GM12864 (cell line): ENCODE results near the gene SLITRK6.
"Not testable (repeated sequence)": the region's sequence is repeated elsewhere in the genome, so short reads cannot be mapped to it uniquely, and the experiment has no call there.

ENCODE experiments used
- DNase-seq: peaks from one replicate; pipeline ENCODE4 v3.0.0-alpha.2; 2011; ENCODE audit warnings: low read depth
- H3K4me3 ChIP-seq: 2 replicates; pipeline ENCODE4 v1.5.1; 2011; ENCODE audit warnings: mild to moderate bottlenecking, low read depth, low read length, control low read depth
- TF ChIP-seq, protein P1 (sequence below): IDR thresholded peaks from 2 replicates; pipeline ENCODE4 v1.5.1; 2011; ENCODE audit warnings: low read depth, mild to moderate bottlenecking, moderate library complexity, low read length, control low read depth, inconsistent platforms; ENCODE audit errors: missing control alignments

SLITRK6 gene

GRCh38 chr13:85785205-85785604, 14.0 kb downstream of the SLITRK6 start:
- H3K4me3 ChIP-seq = no peak overlapping the region
- no peak for DNase-seq
- TF ChIP-seq, protein P1, sequence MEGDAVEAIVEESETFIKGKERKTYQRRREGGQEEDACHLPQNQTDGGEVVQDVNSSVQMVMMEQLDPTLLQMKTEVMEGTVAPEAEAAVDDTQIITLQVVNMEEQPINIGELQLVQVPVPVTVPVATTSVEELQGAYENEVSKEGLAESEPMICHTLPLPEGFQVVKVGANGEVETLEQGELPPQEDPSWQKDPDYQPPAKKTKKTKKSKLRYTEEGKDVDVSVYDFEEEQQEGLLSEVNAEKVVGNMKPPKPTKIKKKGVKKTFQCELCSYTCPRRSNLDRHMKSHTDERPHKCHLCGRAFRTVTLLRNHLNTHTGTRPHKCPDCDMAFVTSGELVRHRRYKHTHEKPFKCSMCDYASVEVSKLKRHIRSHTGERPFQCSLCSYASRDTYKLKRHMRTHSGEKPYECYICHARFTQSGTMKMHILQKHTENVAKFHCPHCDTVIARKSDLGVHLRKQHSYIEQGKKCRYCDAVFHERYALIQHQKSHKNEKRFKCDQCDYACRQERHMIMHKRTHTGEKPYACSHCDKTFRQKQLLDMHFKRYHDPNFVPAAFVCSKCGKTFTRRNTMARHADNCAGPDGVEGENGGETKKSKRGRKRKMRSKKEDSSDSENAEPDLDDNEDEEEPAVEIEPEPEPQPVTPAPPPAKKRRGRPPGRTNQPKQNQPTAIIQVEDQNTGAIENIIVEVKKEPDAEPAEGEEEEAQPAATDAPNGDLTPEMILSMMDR = no peak

DNA sequence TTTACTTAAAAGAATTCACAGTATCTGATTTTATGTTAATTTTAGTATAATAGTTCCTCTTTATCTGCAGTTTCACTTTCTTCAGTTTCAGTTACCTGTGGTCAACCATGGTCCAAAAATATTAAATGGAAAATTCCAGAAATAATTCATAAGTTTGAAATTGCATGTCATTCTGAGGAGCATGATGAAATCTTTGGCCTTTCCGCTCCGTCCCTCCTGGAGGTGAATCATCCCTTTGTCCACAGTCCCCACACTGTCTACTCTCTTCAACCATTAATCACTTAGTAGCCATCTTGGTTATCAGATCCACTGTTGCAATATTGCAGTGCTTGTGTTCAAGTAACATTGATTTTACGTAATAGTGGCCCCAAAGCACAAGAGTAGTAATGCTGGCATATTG, 26.9 kb downstream of the SLITRK6 start:
- no peak overlapping the region for H3K4me3 ChIP-seq
- DNase-seq = no peak
- TF ChIP-seq, protein P1 = no peak

GRCh38 chr13:85771856-85772255, 27.4 kb downstream of the SLITRK6 start:
- no peak for DNase-seq
- TF ChIP-seq, protein P1 = no peak
- no peak overlapping the region for H3K4me3 ChIP-seq

GRCh38 chr13:85768946-85769345, 30.3 kb downstream of the SLITRK6 start:
- TF ChIP-seq, protein P1 = no peak
- H3K4me3 ChIP-seq = no peak overlapping the region
- DNase-seq = no peak

- TF ChIP-seq, protein P1 = no peak
- H3K4me3 ChIP-seq = no peak overlapping the region
- DNase-seq = no peak
Observed at GRCh38 chr13:85755123-85755522, 44.1 kb downstream of the SLITRK6 start.

GRCh38 chr13:85743201-85743770, 55.9 kb downstream of the SLITRK6 start:
- H3K4me3 ChIP-seq, DNase-seq: not testable (repeated sequence)
